ENCODE results near the gene S1PR2.

- TF ChIP-seq CTCF (IDR thresholded peaks at IDR 0.05) (no peak), POLR2A (IDR thresholded peaks at IDR 0.05) (no peak), POLR2AphosphoS5 (IDR thresholded peaks at IDR 0.05) (no peak), EP300 (IDR thresholded peaks at IDR 0.05; ENCODE audit: low read depth) (no peak)
Observed at GRCh38 chr19:10190026-10190425, 41.1 kb downstream of the S1PR2 start.

Data from transverse colon (tissue), 4 donors.